ENCODE data around the gene GSTA4. TPM values are rescaled to one million over a fixed set of nuclear protein-coding genes. Genes with fewer than 3 reads are reported as not detected.

The GSTA4 gene
- total and polyA plus RNA-seq, 2 of the 8 experiments (the other 6 are each of a cell fraction or from before 2014, with no cell fraction given), result 13.9 to 21.6 TPM

- no peak for TF ChIP-seq KDM5A (IDR thresholded peaks at IDR 0.05; ENCODE audit: low read length)
- no peak for TF ChIP-seq BCL11A (IDR thresholded peaks at IDR 0.05; ENCODE audit: low read depth in 2 of 2, low read length in 2 of 2)
- no peak for TF ChIP-seq CBX8 (IDR thresholded peaks at IDR 0.05; ENCODE audit: borderline replicate concordance, low read depth, low read length)
Measured at GRCh38 chr6:53018446-53018845, 23.4 kb upstream of the GSTA4 start (continued).

Data from H1 (cell line).